Neural progenitor cell (in vitro differentiated cells): ENCODE data around the gene EXOC6B.

ENCODE experiments used
- EZH2 ChIP-seq: fragments of 200-600 bp; sonication (generic); IDR thresholded peaks from 2 replicates; pipeline ENCODE4 v1.6.1; 2017; ENCODE audit warnings: antibody characterized with exemption, mild to moderate bottlenecking, moderate library complexity
- TF ChIP-seq, protein P1 (sequence below): fragments of 200-600 bp; sonication (generic); IDR thresholded peaks from 2 replicates; pipeline ENCODE4 v1.5.1; 2017; ENCODE audit warnings: antibody characterized with exemption, mild to moderate bottlenecking

DNA sequence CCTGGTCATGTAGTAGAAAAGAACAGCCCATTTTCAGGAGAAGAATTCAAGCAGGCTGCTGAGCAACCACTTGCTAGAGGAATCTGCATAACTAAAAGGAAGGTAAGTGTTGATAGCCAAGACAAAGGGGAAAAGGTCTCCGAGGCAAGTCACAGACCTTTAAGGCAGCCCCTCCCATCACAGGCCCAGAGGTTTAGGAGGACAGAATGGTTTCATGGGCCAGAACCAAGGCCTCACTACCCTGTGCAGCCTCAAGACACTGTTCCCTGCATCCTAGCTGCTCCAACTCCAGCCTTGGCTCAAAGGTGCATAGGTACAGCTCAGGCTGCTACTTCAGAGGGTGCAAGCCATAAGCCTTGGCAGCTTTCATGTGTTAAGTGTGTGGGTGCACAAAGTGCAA is 439.5 kb downstream of the EXOC6B start:
- TF ChIP-seq, protein P1, sequence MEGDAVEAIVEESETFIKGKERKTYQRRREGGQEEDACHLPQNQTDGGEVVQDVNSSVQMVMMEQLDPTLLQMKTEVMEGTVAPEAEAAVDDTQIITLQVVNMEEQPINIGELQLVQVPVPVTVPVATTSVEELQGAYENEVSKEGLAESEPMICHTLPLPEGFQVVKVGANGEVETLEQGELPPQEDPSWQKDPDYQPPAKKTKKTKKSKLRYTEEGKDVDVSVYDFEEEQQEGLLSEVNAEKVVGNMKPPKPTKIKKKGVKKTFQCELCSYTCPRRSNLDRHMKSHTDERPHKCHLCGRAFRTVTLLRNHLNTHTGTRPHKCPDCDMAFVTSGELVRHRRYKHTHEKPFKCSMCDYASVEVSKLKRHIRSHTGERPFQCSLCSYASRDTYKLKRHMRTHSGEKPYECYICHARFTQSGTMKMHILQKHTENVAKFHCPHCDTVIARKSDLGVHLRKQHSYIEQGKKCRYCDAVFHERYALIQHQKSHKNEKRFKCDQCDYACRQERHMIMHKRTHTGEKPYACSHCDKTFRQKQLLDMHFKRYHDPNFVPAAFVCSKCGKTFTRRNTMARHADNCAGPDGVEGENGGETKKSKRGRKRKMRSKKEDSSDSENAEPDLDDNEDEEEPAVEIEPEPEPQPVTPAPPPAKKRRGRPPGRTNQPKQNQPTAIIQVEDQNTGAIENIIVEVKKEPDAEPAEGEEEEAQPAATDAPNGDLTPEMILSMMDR = no peak
- no peak for TF ChIP-seq EZH2
